Measurements from ENCODE around the gene MACROD2.

Gene MACROD2

GRCh38 chr20:14418376-14418775 lies 423.1 kb downstream of the MACROD2 start:
- TF ChIP-seq CTCF (conservative IDR thresholded peaks at IDR 0.05) (no peak), ZFX (IDR thresholded peaks at IDR 0.05) (no peak)
- no peak overlapping the region for H3K27ac ChIP-seq

GRCh38 chr20:14422892-14423291 lies 427.6 kb downstream of the MACROD2 start:
- H3K27ac ChIP-seq = no peak overlapping the region
- TF ChIP-seq ZFX (IDR thresholded peaks at IDR 0.05) (no peak), CTCF (conservative IDR thresholded peaks at IDR 0.05) (no peak)

- no peak for TF ChIP-seq CTCF (conservative IDR thresholded peaks at IDR 0.05)
- TF ChIP-seq ZFX (IDR thresholded peaks at IDR 0.05) = no peak
Measured at GRCh38 chr20:14431568-14431967, 436.3 kb downstream of the MACROD2 start.

GRCh38 chr20:14432085-14432484 lies 436.8 kb downstream of the MACROD2 start:
- TF ChIP-seq CTCF (conservative IDR thresholded peaks at IDR 0.05) (no peak), ZFX (IDR thresholded peaks at IDR 0.05) (no peak)
- no peak overlapping the region for H3K27ac ChIP-seq

More at GRCh38 chr20:14431568-14431967, 436.3 kb downstream of the MACROD2 start:
- H3K27ac ChIP-seq = no peak overlapping the region

GRCh38 chr20:14432597-14432996 lies 437.3 kb downstream of the MACROD2 start:
- TF ChIP-seq ZFX (IDR thresholded peaks at IDR 0.05) = no peak
- no peak overlapping the region for H3K27ac ChIP-seq

GRCh38 chr20:14434384-14435136 lies 439.2 kb downstream of the MACROD2 start:
- no peak overlapping the region for H3K27ac ChIP-seq
- TF ChIP-seq ZFX (IDR thresholded peaks at IDR 0.05) (no peak), CTCF (conservative IDR thresholded peaks at IDR 0.05) (no peak)

- no peak for TF ChIP-seq ZFX (IDR thresholded peaks at IDR 0.05)
- no peak overlapping the region for H3K27ac ChIP-seq
Measured at GRCh38 chr20:14441201-14441600, 445.9 kb downstream of the MACROD2 start.

- H3K27ac ChIP-seq = no peak overlapping the region
- TF ChIP-seq CTCF (conservative IDR thresholded peaks at IDR 0.05) (no peak), ZFX (IDR thresholded peaks at IDR 0.05) (no peak)
Measured at GRCh38 chr20:14444106-14444505, 448.8 kb downstream of the MACROD2 start.
